Prostate gland (tissue), 2 donors: ENCODE results near the gene CACNG1. TPM values are rescaled to one million over a fixed set of nuclear protein-coding genes. Genes with fewer than 3 reads are reported as not detected.

Source experiments
- DNase-seq: peaks from one replicate; pipeline ENCODE4 v3.0.0-alpha.2; 2019; ENCODE audit warnings: low spot score
- H3K27ac ChIP-seq, 2 donors: fragments of 200-600 bp; sonication (generic); 2 replicates each; pipeline ENCODE4 v1.5.1; 2017 to 2019
- H3K27me3 ChIP-seq: fragments of 200-600 bp; sonication (generic); replicated peaks from 2 replicates; pipeline ENCODE4 v1.5.1; 2019; ENCODE audit not compliant: insufficient read depth
- H3K36me3 ChIP-seq, 2 donors: fragments of 200-600 bp; sonication (generic); 1 replicate in 1 of 2; 2 replicates in 1 of 2; pipeline versions ENCODE4 v1.5.1 to v1.8.1; 2017 to 2019
- H3K4me1 ChIP-seq: fragments of 200-600 bp; sonication (generic); replicated peaks from 2 replicates; pipeline ENCODE4 v1.5.1; 2019
- H3K4me3 ChIP-seq, 2 donors: fragments of 200-600 bp; sonication (generic); 2 replicates each; pipeline ENCODE4 v1.5.1; 2017 to 2019
- H3K9me3 ChIP-seq: fragments of 200-600 bp; sonication (generic); 2 replicates; pipeline ENCODE4 v1.5.1; 2017
- POLR2A ChIP-seq: fragments of 450-650 bp; IDR thresholded peaks from one replicate; pipeline ENCODE4 v1.6.1; 2016; ENCODE audit warnings: antibody characterized with exemption, mild to moderate bottlenecking
- POLR2AphosphoS5 ChIP-seq: sonication (generic); formaldehyde crosslinking; IDR thresholded peaks from one replicate; pipeline ENCODE4 v1.6.1; 2017; ENCODE audit warnings: antibody characterized with exemption
- WGBS: methylation state at CpG from one replicate; pipeline ENCODE4 v1.1.5; 2018; 5-methylcytosine and 5-hydroxymethylcytosine counted together
- intact Hi-C: fragments of 100-400 bp; cut with DNase I; formaldehyde crosslinking; loops from one replicate; pipeline ENCODE4 v1.14.2; 2022
- total RNA-seq, 2 donors: library from RNA; depleted of rRNA; stranded (reverse); fragments of >200 nt; gene quantifications; one replicate each; pipeline ENCODE4 v1.1.0, GENCODE V29; 2016
- TF ChIP-seq, protein P1 (sequence below), 4 experiments: fragments of 200-600 bp in 2 of 4; fragments of 450-650 bp in 2 of 4; sonication (generic) in 2 of 4; IDR thresholded peaks; 1 replicate in 3 of 4; 2 replicates in 1 of 4; pipeline ENCODE4 v1.5.1; 2016 to 2019; ENCODE audit warnings: antibody characterized with exemption in 4 of 4, mild to moderate bottlenecking in 2 of 4, moderate library complexity in 2 of 4

Gene CACNG1
- total RNA-seq, 2 donors from 2014 or later, result 0.74 TPM; not detected in 1

DNA sequence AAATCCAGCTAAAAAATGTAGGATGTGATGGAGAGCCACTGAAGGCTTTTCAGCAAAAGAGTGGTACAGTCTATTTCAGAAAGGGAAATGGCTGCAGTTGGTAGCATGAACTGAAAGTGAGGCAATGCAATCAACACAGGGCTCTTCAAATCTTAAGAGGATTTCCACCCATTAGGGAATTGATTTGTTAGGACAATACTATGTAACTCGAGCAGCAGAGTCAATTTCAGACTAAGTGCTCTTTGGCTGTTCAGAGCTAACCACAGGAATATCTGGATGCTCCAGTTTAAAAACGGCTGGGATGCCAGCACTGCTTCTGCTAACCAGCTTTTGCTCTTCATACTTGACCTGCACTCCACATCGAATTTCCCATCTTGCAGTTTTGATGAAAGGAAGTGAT, 24.6 kb downstream of the CACNG1 start:
- Histone ChIP-seq H3K4me1 (no peaks in the 10 kb centered on the region), H3K27ac (no peak overlapping the region), H3K36me3 (no peaks in the 10 kb centered on the region), H3K27me3 (no peaks in the 10 kb centered on the region), H3K4me3 (no peak overlapping the region), H3K9me3 (no peaks in the 10 kb centered on the region)
- DNase-seq, result no peak
- TF ChIP-seq, protein P1, sequence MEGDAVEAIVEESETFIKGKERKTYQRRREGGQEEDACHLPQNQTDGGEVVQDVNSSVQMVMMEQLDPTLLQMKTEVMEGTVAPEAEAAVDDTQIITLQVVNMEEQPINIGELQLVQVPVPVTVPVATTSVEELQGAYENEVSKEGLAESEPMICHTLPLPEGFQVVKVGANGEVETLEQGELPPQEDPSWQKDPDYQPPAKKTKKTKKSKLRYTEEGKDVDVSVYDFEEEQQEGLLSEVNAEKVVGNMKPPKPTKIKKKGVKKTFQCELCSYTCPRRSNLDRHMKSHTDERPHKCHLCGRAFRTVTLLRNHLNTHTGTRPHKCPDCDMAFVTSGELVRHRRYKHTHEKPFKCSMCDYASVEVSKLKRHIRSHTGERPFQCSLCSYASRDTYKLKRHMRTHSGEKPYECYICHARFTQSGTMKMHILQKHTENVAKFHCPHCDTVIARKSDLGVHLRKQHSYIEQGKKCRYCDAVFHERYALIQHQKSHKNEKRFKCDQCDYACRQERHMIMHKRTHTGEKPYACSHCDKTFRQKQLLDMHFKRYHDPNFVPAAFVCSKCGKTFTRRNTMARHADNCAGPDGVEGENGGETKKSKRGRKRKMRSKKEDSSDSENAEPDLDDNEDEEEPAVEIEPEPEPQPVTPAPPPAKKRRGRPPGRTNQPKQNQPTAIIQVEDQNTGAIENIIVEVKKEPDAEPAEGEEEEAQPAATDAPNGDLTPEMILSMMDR (IDR thresholded peaks at IDR 0.05), result no peak
- intact Hi-C loops, result no loop called here
- 60% methylated on average over 3 of the region's 3 CpGs for WGBS

DNA sequence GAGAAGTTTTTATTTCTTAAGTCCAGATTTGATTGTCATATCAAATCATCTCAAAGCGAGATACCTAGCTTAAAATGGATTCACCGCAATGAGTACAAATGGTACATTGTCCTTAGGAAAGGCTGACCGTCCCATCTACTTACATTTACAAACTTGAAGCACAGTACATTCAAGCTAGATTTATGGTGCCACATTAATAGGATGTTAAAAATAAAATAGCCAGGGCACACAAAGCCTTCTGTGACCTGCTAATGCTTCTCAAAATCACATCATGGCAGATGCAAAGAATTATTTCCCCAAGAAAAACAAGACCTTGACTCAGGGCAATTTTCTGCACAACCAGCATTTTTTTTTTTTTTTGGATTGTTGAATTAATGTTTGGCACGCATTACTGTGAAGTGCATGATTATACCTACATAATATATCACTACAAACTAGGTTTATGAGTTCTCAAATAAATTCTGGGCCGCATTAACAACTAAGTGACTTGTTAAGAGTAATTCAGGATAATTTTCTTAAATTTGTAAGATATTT, 25.3 kb downstream of the CACNG1 start:
- no peak overlapping the region for H3K4me3 ChIP-seq
- no peaks in the 10 kb centered on the region for H3K4me1 ChIP-seq
- WGBS, result 61% methylated on average over 5 of the region's 5 CpGs
- no peak for TF ChIP-seq POLR2AphosphoS5
- TF ChIP-seq, protein P1 (IDR thresholded peaks at IDR 0.05), result no peak
- no peak for TF ChIP-seq POLR2A
- H3K27ac ChIP-seq, result no peak overlapping the region
- H3K9me3 ChIP-seq, result no peaks in the 10 kb centered on the region
- H3K36me3 ChIP-seq, result no peaks in the 10 kb centered on the region
- H3K27me3 ChIP-seq, result no peaks in the 10 kb centered on the region
- no peak for DNase-seq
- intact Hi-C loops, result no loop called here

DNA sequence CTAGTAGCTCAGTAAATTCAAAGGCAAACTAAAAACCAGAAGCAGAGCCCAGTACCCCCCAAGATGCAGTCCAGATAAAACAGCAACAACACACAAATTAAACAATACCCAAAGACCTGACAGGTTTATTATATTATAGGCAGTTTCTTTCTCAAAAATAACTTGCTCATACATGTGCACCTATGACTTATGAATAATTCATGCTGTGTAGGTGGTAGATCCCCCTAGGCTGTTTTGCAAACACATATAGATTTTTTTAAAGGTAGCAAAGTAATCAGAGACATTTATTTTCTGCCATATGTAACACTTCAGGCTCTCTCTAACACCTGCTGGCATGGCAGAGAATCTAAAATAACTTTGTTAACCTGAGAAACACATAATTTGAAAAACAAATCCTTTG, 27.2 kb downstream of the CACNG1 start:
- Histone ChIP-seq H3K9me3 (no peaks in the 10 kb centered on the region), H3K27ac (no peak overlapping the region), H3K27me3 (no peaks in the 10 kb centered on the region), H3K4me3 (no peak overlapping the region), H3K4me1 (no peaks in the 10 kb centered on the region), H3K36me3 (no peaks in the 10 kb centered on the region)
- TF ChIP-seq, protein P1 (IDR thresholded peaks at IDR 0.05), result no peak
- TF ChIP-seq POLR2A, result no peak
- no peak for TF ChIP-seq POLR2AphosphoS5
- intact Hi-C loops, result no loop called here
- no peak for DNase-seq

DNA sequence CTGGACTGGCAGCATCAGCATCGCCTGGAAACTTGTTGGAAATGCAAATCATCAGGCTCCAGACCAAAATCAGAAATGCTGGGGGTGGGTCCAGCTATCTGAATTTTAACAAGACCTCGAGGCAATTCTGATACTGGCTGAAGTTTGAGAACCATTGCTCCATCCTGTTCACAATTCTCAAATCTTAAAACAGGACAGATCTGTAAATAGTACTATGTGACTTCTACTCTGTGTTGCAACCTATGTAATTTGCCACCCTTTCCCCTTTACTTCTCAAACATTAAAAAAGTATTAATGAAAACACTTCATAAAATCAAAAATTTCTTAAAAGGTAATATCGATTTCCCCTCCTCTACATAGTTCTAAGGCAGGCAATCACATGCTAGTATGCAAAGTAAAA, 28.5 kb downstream of the CACNG1 start:
- Histone ChIP-seq H3K27ac (no peak overlapping the region), H3K4me3 (no peak overlapping the region), H3K27me3 (no peaks in the 10 kb centered on the region), H3K9me3 (no peaks in the 10 kb centered on the region), H3K36me3 (no peaks in the 10 kb centered on the region), H3K4me1 (no peaks in the 10 kb centered on the region)
- no peak for TF ChIP-seq POLR2A
- TF ChIP-seq, protein P1 (IDR thresholded peaks at IDR 0.05), result no peak
- no peak for TF ChIP-seq POLR2AphosphoS5
- DNase-seq, result no peak
- WGBS, result 93% methylated on average over 3 of the region's 3 CpGs
- intact Hi-C loops, result no loop called here

DNA sequence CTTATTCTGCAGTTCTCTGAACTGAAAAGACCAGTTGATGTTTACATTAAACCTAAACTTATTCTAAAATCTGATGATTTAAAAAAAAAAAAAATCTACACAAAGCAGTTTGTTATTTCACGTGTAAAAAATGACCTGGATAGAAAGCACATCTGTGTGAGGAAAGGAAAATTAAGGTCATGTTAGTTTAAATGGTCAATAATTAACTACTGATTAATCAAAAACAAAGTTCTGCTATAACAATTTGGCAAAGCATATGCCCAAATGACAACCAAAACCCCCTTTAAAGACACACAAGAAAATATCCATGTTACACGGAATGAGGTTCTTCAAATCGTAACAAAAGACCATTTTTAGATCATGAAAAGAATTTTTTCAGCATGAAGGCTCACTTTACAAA, 30.4 kb downstream of the CACNG1 start:
- intact Hi-C loops, result no loop called here
- Histone ChIP-seq H3K4me3 (no peak overlapping the region), H3K27ac (no peak overlapping the region), H3K9me3 (no peaks in the 10 kb centered on the region), H3K36me3 (no peaks in the 10 kb centered on the region), H3K4me1 (no peaks in the 10 kb centered on the region), H3K27me3 (no peaks in the 10 kb centered on the region)
- 76% methylated on average over 3 of the region's 3 CpGs for WGBS
- no peak for TF ChIP-seq POLR2AphosphoS5
- no peak for TF ChIP-seq POLR2A
- TF ChIP-seq, protein P1 (IDR thresholded peaks at IDR 0.05), result no peak
- no peak for DNase-seq
